GM19395 (cell line): Measurements from ENCODE around the gene PYM1.
"Not testable (repeated sequence)": the region's sequence is repeated elsewhere in the genome, so short reads cannot be mapped to it uniquely, and the experiment has no call there.

Experiments used
- ATAC-seq: cut with Tn5 transposase; IDR thresholded peaks from one replicate; pipeline ENCODE4 v1.9.1; 2021; ENCODE audit warnings: mild to moderate bottlenecking, moderate library complexity; ENCODE audit not compliant: unreplicated experiment

Gene PYM1

DNA sequence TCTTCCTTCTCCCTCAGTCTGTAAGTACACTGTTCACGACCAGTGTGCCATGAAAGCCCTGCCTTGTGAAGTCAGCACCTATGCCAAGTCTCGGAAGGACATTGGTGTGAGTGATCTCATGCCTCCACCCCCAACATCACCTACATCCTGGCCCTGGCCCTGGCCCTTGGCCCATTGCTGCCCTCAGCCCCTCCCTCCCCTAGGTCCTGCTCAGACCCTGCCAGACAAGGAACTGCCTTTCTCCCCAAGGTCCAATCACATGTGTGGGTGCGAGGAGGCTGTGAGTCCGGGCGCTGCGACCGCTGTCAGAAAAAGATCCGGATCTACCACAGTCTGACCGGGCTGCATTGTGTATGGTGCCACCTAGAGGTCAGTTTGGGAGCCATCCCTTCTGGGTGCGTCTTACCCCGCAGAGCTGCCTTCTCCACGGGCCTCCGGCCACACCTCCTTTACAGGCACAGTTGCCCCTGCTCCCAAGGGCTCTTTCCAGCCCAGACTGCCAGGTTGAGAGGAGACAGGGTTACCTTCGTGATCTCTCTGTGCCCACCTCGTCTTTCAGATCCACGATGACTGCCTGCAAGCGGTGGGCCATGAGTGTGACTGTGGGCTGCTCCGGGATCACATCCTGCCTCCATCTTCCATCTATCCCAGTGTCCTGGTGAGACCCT is 12.5 kb upstream of the PYM1 start:
- peak; percentile 98 for ATAC-seq

DNA sequence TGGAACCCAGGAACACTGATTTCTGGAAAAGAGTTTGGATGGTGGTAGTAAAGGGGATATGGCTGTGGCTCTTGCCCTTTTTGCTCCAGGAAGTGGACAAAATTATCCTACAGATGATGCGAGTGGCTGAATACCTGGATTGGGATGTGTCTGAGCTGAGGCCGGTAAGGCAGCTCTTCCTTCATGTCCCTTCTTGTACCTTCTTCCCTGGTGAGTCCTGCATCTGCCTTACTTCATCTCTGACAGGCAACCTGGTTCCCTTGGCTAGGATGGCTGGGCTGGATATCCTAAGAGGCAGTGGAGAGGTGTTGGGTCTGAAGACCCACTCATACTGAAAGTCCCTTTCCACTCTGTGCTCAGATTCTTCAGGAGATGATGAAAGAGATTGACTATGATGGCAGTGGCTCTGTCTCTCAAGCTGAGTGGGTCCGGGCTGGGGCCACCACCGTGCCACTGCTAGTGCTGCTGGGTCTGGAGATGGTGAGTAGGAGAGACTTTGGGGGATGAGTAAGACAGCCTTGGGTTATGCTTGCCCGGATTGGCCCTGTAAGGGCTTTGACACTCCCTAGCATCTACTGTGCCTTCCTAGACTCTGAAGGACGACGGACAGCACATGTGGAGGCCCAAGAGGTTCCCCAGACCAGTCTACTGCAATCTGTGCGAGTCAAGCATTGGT is 11.3 kb upstream of the PYM1 start:
- no peak for ATAC-seq

DNA sequence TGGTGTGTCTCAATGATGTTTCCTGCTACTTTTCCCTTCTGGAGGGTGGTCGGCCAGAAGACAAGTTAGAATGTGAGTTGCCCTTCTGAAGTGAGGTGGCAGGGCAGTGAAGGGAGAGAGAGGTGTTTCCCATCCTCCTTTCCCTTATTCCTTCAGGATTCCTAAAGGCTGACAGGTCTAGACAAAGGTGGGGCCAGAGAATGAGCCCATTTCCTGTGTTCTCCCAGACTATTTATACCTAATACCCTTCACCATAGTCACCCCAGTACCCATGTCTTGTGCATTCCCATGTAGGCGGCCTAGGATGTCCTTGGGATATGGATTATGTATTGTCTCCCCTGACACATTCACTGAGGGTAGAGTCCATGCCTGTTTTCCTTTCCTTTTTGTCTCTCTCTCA is 10.3 kb upstream of the PYM1 start:
- ATAC-seq: no peak

- ATAC-seq: no peak
These were observed 8.1 kb upstream of the PYM1 start for GRCh38 chr12:55935738-55936151.

GRCh38 chr12:55934773-55935172 is 7.1 kb upstream of the PYM1 start:
- no peak for ATAC-seq

- ATAC-seq: no peak
These were observed 6.4 kb upstream of the PYM1 start for GRCh38 chr12:55933799-55934742.

GRCh38 chr12:55933169-55933798 is 5.6 kb upstream of the PYM1 start:
- no peak for ATAC-seq

DNA sequence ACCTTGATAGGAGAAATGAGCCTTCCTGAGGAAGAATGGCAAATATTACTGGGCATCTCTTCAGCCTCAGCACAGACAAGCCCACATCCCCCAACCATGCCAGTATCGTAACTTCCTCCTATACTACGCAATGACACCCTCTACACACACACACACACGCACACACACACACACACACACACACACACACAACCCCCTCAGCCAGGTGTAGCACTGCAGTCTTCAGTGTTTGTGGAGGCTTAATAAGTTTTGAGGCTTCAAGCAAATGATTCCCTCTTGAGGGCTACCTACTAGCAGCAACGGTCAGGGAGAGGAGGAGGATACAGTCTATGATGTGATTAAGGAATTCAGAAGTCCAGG is 4.8 kb upstream of the PYM1 start:
- ATAC-seq: no peak

- ATAC-seq: no peak
These were observed 4.3 kb upstream of the PYM1 start for GRCh38 chr12:55931780-55932550.

- ATAC-seq: no peak
These were observed 3.7 kb upstream of the PYM1 start for GRCh38 chr12:55931317-55931779.

DNA sequence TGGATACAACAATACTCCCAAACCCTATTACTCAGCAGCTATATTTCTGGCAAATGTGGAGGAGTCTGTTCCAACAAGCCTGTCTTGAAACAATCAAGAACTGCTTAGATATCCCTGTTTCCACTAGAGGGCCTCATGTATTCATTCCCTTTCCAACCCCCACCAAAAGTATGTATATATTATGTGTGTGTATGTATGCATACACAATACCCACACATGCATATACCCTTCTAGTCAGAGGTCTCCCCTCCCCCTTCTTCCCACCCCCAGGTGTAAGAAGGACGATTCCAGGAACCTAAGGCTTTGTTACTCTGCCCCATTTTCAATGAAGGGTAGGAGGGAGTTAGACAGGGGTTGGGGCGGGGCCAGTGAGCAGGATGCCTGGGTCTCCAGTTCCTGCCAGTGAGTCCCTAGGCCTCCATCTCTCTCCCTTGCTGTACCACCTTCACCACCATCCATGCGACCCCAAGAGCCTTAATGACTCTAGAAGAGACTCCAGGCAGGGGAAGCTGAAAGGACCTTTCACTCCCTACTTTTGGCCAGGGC is 3.1 kb upstream of the PYM1 start, which contains the start of gene DGKA:
Gene DGKA (plus strand): TSS at position 392 of the 546 bp plus-strand sequence. CDS start 5,342 bp downstream, outside the sequence.
- peak; percentile 20 for ATAC-seq

GRCh38 chr12:55929306-55929791 is 1.7 kb upstream of the PYM1 start:
- ATAC-seq: peak; percentile 46

GRCh38 chr12:55926738-55927587 is 731 bp downstream of the PYM1 start:
- peak; percentile 46 for ATAC-seq

GRCh38 chr12:55925870-55926737 is 1.6 kb downstream of the PYM1 start:
- peak; percentile 0 for ATAC-seq

DNA sequence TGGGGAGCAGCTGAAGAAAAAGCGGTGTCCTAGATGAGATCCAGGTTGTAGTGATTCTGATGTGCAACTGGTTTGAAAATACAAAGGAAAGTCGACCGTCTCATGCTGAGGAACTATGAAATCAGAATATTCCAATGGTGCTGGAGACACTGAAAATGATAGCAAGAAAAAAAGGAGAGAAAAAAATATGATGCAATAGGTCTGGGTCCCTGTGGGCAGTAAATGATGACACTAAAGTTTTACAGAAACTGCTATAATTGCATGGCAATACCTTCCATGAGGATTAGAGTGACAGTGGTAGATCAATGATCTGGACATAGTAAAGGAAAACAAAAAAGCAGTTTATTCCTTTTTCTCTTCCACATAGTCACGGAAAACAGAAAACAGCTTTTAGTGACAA is 2.3 kb downstream of the PYM1 start:
- ATAC-seq: no peak

DNA sequence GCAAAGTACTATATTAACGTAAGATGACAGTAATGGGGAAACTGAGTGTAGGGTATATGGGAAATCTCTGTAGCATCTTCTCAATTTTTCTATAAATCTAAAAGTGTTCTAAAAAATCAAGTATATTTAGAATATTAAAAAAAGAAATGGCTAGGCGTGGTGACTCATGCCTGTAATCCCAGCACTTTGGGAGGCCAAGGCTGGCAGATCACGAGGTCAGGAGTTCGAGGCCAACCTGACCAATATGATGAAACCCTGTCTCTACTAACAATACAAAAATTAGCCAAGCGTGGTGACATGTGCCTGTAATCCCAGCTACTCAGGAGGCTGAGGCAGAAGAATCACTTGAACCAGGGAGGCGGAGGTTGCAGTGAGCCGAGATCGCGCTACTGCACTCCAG is 4.0 kb downstream of the PYM1 start:
- ATAC-seq: not testable (repeated sequence)

- ATAC-seq: no peak
These were observed 5.6 kb downstream of the PYM1 start for GRCh38 chr12:55922126-55922525.

DNA sequence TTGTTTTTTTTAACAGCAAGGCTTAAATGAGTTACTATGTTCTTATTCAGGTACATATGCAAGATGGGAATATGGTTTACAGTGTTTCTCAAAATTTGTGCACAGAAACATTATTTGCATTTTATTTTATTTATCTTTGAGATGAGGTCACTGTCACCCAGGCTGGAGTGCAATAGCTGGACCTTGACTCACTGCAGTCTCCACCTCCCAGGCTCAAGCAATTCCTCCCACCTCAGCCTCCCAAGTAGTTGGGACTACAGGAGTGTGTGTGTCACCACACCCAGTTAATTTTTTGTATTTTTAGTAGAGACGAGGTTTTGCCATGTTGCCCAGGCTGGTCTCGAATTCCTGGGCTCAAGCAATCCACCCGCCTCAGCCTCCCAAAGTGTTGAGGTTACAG is 8.7 kb downstream of the PYM1 start:
- ATAC-seq: not testable (repeated sequence)
